ENCODE results near the gene MESP1.

The MESP1 gene

GRCh38 chr15:89781055-89781454 lies 30.0 kb upstream of the MESP1 start:
- peak in 1 of 2 donors; percentile 7 for DNase-seq (ENCODE audit: low read depth in 2 of 2)

DNA sequence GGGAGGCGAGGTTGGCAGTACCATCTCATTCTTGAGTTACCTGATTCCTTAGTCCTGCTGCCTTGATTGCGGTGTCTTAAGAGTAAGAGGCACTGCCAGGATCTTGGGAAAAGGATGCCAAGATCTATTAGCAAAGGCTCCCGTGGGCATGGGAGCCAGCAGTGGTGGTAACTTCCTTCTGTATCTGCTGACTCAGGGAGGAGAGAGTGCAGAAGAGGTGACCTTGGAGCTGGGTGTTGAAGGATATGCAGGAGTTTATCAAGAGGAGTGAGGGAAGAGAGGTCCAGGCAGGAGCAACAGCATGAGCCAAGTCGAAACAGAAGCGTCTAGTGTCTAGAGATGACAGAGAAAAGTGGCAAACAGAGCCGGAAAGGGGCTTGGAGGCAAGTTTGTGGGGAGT lies 29.6 kb upstream of the MESP1 start:
- no peak for DNase-seq (ENCODE audit: low read depth in 2 of 2)

GRCh38 chr15:89778861-89779260 lies 27.8 kb upstream of the MESP1 start:
- no peak for DNase-seq (ENCODE audit: low read depth in 2 of 2)

GRCh38 chr15:89777782-89778380 lies 26.8 kb upstream of the MESP1 start:
- DNase-seq (ENCODE audit: low read depth in 2 of 2), result no peak

DNA sequence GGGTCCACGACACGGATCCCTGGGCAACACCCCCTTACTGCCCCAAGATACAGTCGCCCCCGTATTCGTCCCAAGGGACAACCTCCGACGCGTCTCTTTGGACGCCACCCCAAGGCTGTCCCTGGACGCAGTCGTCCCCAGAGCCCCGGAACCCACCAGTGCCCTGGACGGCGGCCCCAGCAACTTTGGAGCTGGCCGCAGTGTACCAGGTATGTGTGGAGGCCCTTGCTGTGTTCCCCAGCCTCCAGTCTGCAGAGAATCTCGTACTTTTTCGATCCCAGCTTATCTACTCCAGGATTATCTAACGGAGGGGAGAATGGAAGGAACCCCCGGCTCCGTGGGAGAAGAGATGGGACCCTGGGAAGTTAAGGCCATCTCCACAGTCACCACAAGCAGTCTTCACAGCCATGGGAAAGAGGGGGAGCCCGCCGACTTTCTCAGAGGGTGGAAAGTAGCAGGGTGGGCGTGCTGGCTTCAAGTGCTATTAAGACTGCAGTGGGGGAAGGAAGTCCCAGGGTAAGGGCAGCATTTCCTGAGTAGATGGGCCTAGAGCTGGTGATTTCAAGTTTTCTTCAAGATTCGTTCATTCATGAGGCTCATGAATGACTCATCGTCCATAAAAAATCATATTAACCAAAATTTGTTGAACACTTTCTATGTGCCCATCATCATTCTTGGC lies 26.2 kb upstream of the MESP1 start:
- no peak for DNase-seq (ENCODE audit: low read depth in 2 of 2)

- peak; percentile 32 to 37 for DNase-seq (ENCODE audit: low read depth in 2 of 2)
These were observed 25.4 kb upstream of the MESP1 start, which contains the start of gene MESP2 for GRCh38 chr15:89776274-89777072. Gene MESP2 (plus strand): TSS chr15:89776332. CDS start chr15:89776358, 26 bp downstream.

DNA sequence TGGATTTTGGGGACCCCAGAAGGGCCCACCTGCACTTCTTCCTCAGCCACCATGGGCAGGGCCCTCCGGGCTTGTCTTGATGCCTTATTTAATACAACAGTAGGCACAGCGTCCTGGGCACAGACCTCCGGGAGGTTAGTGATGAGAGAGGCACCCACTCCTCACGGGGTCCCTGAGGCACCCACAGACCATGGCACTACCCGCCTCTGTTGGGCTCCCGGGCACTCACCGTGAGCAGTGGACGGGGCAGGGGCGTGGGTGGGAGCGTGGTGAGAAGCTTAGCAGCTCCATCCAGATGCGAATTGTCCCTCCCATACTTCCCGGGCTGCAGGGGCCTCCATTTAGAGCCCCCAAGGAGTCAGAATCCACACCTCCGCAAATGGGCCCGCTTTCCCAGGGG lies 24.8 kb upstream of the MESP1 start:
- DNase-seq (ENCODE audit: low read depth in 2 of 2), result no peak

GRCh38 chr15:89774492-89774891 lies 23.4 kb upstream of the MESP1 start:
- DNase-seq (ENCODE audit: low read depth in 2 of 2), result no peak

DNA sequence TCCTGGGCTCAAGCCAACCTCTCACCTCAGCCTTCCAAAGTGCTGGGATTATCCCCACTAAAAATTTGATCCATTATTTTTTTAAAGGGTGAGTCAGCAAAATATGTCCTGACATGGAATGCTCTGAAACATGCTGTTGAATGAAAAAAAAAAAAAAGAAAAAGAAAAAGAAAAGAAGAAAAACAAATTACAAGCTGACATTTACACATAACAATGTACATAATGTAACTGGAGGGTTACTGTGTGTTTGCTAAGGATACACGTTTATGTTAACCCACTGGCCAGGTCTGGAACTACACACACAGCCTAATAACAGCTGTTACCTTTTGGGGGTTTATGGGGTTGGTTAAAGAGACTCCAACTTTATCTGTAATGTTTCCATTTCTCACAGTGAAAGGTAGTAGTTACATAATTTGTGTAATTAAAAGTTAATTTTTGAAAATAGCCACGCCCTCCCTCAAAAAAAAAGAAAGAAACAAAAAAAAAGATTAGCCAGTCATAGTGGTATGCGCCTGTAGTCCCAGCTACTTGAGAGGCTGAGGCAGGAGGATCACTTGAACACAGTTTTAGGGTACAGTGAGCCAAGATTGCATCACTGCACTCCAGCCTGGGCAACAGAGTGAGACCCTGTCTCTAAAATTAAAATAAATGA lies 22.0 kb upstream of the MESP1 start:
- no peak for DNase-seq (ENCODE audit: low read depth in 2 of 2)

GRCh38 chr15:89770041-89770440 lies 19.0 kb upstream of the MESP1 start:
- DNase-seq (ENCODE audit: low read depth in 2 of 2), result no peak

DNA sequence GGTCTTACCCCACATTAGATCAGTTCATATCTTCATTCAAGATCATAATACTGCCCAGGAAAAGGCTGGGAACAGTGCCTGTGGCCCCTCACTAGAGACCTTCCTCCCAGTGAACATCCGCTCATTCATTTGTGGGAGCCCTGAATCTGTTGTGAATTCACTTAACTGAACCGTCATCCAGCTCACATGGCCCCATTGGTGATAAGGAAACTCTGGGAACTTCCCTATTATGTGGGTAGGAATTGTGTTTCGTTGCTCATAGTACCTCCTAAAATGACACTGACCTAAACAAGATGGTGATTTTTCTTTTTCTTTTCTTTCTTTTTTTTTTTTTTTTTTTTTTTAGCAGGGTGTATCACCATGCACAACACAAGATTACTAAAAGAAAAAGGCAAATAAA lies 18.3 kb upstream of the MESP1 start:
- no peak for DNase-seq (ENCODE audit: low read depth in 2 of 2)

DNA sequence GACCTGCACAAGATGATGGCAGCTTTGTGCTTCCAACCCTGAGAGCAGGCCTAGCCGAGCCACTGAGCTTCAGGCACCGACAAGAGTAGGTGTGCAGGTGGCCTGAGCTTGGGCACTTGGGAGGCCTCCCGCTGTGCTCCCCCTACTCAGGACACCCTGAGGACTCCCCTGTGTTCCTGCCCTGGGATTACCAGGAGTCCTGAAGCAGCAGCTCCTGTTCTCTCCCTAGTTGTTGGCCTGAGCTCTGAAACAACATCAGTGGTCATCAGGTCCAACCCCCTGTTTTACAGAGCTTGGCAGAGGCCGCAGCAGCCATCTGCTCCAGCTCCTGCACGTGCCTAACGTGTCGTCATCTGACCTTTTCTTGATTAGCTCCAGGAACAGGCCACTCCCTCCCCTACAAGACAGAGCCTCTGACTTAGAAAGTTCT lies 17.0 kb upstream of the MESP1 start:
- DNase-seq (ENCODE audit: low read depth in 2 of 2), result no peak

GRCh38 chr15:89767411-89767915 lies 16.4 kb upstream of the MESP1 start:
- no peak for DNase-seq (ENCODE audit: low read depth in 2 of 2)

GRCh38 chr15:89766357-89767311 lies 15.6 kb upstream of the MESP1 start:
- DNase-seq (ENCODE audit: low read depth in 2 of 2), result no peak

- no peak for DNase-seq (ENCODE audit: low read depth in 2 of 2)
These were observed 14.6 kb upstream of the MESP1 start for GRCh38 chr15:89765694-89766093.

- no peak for DNase-seq (ENCODE audit: low read depth in 2 of 2)
These were observed 10.9 kb upstream of the MESP1 start for GRCh38 chr15:89761929-89762328.

GRCh38 chr15:89761009-89761831 lies 10.2 kb upstream of the MESP1 start:
- no peak for DNase-seq (ENCODE audit: low read depth in 2 of 2)

GRCh38 chr15:89760303-89761008 lies 9.4 kb upstream of the MESP1 start:
- peak; percentile 44 to 45 for DNase-seq (ENCODE audit: low read depth in 2 of 2)

- no peak for DNase-seq (ENCODE audit: low read depth in 2 of 2)
These were observed 8.8 kb upstream of the MESP1 start for GRCh38 chr15:89759835-89760234.
